KG1 (cell line): ENCODE measurements around the gene WDR11.

Experiments
- DNase-seq: peaks from one replicate; lab custom pipeline; 2025; lab: John Stamatoyannopoulos, UW

The WDR11 gene

DNA sequence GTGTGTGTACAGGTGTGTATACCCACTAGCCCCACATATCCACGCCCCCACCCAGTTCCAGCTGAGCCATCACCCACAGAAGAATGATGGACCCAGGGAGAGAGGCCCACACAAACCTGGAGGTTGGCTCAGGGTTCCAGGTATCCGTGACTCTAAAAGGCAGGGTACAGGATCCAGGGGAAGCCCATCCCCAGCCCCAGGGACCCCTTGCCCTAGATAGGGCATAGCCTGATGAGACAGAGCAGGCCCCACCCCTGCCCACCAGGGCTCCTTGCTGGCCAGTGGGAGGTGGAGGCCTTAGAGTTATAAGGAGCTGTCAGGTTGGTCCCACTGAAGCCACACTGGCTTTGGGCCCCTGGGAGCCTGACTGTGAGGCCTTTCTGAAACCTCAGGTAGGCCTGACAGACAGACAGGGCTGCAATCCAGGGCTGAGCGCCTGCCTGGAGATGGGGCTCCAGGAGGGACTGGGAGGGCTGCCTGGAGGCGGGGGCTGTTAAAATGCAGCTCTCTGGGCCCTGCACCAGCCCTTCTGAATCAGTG lies 93.5 kb downstream of the WDR11 start:
- DNase-seq = no peak

DNA sequence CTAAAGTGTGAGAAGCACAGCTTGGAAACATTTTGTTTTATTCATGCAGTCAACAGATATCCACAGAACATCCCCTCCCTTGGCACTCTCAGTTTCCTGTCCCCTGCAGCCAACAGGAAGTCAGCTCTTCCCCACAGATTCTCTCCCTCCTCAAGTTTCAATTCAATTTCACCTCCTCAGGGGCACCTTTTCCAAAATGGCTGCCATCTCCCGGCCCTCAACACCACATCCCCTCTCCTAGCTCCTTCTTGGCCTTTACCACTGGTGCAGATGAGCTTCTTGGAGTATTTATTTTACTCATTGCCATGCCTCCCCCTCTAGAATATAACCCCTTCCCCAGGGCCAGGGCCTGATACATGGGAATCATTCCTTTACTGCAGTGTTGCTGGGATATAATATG lies 94.0 kb downstream of the WDR11 start:
- DNase-seq = no peak

DNA sequence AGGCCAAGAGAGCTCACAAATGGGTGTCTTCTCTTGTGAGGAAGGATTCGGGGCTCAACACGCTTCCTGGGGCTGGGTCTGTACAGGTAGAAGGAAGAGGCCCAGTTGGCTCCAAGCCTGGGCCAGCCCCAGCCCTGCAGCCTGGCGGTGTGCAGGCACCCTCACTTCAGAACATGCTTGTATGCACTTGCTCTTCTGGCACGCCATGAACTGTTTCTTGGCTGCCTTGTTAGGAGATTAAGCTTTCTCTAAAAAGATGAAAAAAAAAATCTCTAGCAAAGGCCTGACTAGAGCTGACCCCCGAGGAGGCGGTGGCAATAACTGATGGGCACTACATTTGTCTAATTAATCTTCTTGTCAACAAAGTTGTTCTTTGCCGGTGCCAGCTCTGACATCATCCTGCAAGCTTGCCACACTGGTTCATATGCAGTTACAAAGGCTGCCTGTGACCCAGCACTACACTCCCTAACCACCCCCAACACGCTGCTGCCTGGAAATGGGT lies 94.7 kb downstream of the WDR11 start:
- no peak for DNase-seq

DNA sequence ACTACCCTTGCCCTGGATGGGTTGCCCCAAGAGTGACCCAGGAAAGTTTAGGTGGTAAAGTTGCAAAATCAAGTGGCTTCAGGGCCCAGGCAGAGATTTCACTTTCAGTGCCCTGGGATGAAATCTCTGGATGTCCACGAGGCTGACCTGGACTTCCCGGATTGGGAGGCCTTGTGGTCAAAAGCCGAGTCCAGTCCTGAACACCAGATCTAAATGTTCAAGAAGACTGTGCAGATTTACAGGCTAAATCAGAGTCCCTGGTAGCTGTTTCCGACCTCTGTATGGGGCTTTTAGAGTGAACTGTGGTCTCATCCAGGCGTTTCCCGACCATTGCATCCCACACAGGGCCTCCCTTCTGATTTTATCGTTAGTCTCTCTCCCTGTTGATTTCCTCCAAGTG lies 95.3 kb downstream of the WDR11 start:
- no peak for DNase-seq

DNA sequence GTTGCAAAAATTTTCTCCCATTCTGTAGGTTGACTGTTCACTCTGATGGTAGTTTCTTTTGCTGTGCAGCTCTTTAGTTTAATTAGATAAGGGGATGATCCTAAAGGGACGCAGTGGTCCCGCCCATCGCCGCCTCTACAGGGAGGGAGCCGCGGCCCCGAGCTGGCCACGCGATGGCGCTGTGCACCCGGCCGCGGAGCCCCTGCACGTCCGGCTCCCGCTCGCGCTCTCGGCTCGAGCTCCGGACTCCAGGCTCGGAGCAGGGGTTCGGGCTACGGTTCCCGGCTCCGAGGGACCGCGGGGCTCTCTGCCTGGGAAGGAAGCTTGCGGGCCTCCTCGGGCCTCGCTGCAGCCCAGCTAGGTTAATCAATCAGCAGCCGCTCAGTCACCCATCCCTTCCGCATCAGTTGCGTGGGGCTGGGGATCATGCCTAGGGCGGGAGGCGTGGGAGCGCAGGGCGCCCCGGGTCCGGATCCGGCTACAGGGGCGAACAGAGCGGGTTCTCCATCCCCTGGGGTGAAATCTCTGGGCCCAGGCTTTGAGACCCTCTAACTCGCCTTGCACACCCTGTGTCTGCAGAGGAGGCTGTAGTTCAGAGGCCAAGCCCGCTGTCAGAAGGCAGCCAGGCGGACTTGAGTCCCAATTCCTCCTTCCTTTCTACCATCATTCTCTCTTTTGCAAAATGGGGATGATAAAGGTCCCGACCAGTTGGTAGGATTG lies 97.9 kb downstream of the WDR11 start:
- DNase-seq = peak; percentile 26

DNA sequence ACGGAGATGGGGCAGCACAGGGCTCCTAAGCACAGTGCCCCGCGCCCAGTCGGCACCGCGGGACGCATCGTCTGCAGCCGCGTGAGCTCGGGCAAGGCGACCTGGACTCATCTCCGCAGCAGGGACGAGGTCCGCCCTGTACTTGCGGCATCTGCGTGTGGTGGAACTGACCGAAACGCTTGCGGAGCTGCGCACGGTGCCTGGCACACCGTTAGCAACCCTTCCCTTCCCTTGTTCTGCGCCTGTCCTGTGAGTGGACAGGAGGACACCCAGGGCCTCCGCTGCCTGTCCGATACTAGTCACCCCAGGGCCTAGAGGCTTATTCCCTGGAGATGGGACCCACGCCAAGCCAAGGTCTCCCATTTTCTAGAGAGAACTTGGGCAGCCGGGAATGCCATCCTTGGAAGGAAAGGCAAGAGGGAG lies 98.5 kb downstream of the WDR11 start:
- DNase-seq = no peak

DNA sequence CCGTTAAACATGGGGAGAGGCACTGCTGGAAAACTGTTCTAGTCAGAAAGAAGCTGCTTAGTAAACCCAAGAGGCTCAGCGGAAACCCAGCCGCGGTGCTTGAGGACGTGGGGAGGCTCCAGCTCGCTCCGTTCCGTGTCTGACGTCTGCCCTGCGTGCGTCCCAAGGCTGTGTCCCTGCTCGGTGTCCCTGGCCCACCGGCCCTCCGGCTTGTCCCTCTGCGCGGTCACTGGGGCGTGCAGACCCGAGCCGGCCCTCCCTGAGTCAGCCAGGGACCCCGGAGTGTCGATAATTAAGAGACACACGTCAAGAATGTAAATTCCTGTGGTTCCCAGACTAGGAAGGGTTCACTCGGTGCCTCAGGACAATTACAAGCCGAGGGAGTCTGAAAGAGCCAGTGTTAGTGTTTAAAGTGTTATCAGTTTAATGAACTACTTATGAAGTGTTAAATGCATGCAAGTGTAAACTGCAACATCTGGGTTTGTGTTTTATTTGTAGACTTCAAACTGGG lies 98.9 kb downstream of the WDR11 start:
- no peak for DNase-seq

DNA sequence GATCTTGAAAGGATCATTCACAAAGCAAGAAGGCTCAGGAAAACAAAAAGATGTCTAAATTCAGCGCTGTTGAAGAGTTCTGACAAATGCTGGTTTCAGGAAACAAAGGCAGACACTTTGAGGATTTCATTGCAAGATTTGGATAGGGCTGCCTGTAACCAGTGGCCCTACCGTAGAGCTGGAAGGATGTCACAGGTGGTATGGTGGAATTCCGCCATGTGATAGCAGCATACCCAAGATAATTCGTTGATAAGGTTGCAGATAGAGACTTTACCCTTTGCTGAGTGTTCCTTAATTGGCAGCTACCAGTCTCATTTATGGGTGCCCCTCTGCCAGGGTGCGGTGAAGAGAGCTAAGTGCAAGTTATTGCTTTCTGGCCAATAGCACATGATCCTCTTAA lies 100.1 kb downstream of the WDR11 start:
- no peak for DNase-seq

DNA sequence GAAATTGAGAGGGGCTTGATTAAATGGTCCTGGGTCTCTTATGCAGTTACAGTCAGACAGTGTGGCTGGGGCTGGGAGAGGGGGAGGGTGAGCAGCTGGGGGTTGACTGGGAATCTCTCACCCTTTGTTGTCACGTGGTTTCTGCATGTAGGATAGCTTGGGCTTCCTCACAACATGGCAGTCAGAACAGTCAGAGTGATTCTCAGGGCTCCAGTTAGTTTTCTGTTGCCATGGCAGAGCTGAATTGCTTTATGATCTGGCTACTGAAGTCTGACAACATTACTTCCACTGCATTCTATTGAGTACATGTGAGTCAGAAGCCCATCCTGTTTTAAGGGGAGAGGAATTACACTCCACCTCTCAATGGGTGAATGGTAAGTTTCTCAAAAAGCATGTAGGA lies 102.7 kb downstream of the WDR11 start:
- no peak for DNase-seq
